Neural progenitor cell (in vitro differentiated cells): ENCODE results near the gene TNK2.

Source experiments
- EZH2 ChIP-seq: fragments of 200-600 bp; sonication (generic); IDR thresholded peaks from 2 replicates; pipeline ENCODE4 v1.6.1; 2017; ENCODE audit warnings: antibody characterized with exemption, mild to moderate bottlenecking, moderate library complexity
- TF ChIP-seq, protein P1 (sequence below): fragments of 200-600 bp; sonication (generic); IDR thresholded peaks from 2 replicates; pipeline ENCODE4 v1.5.1; 2017; ENCODE audit warnings: antibody characterized with exemption, mild to moderate bottlenecking

DNA sequence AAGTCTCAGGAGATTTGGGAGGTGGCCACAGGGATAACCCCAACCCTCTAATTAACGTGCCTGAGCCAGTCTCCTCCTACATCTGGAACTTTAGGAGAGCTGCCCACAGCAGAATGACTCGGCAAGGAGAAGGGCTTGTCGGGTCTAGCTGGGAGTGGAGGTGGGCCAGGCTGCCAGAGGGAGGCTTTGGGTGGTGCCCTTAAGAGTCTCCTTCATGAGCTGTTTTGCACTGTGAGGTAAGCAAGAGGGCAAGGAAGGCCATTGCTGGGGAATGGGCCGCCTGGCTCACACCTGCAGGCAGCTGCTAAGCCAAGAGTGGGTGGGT lies 3.6 kb upstream of the TNK2 start:
- TF ChIP-seq, protein P1, sequence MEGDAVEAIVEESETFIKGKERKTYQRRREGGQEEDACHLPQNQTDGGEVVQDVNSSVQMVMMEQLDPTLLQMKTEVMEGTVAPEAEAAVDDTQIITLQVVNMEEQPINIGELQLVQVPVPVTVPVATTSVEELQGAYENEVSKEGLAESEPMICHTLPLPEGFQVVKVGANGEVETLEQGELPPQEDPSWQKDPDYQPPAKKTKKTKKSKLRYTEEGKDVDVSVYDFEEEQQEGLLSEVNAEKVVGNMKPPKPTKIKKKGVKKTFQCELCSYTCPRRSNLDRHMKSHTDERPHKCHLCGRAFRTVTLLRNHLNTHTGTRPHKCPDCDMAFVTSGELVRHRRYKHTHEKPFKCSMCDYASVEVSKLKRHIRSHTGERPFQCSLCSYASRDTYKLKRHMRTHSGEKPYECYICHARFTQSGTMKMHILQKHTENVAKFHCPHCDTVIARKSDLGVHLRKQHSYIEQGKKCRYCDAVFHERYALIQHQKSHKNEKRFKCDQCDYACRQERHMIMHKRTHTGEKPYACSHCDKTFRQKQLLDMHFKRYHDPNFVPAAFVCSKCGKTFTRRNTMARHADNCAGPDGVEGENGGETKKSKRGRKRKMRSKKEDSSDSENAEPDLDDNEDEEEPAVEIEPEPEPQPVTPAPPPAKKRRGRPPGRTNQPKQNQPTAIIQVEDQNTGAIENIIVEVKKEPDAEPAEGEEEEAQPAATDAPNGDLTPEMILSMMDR = no peak
- TF ChIP-seq EZH2 = no peak
